Testis (tissue), 2 donors: ENCODE data around the gene CMTM5.

Experiments used
- CTCF ChIP-seq, 3 experiments: fragments of 450-650 bp in 2 of 3; fragments of 200-600 bp in 1 of 3; sonication (generic) in 1 of 3; IDR thresholded peaks; one replicate each; pipeline ENCODE4 v1.5.1; 2016 to 2019; ENCODE audit warnings: antibody characterized with exemption in 3 of 3, mild to moderate bottlenecking in 2 of 3, moderate library complexity in 1 of 3
- POLR2A ChIP-seq: fragments of 450-650 bp; IDR thresholded peaks from one replicate; pipeline ENCODE4 v1.6.1; 2017; ENCODE audit warnings: antibody characterized with exemption, mild to moderate bottlenecking, moderate library complexity

GRCh38 chr14:23385642-23386265 lies 8.9 kb downstream of the CMTM5 start:
- TF ChIP-seq CTCF (IDR thresholded peaks at IDR 0.05) (no peak), POLR2A (no peak)
